ENCODE results near the gene STAB2. TPM values are rescaled to one million over a fixed set of nuclear protein-coding genes. Genes with fewer than 3 reads are reported as not detected.

STAB2 gene
- total RNA-seq, 1 donor from 2014 or later, result not detected

- Mint-ChIP-seq H3K36me3 (no peaks in the 10 kb centered on the region), H3K27ac (no peak overlapping the region), H3K27me3 (ENCODE audit: insufficient read depth, low read depth) (peaks cover 4% of the 10 kb centered on the region), H3K4me3 (no peak overlapping the region), H3K4me1 (peaks cover 14% of the 10 kb centered on the region), H3K9me3 (no peaks in the 10 kb centered on the region)
- no peak overlapping the region for H3K4me2 ChIP-seq
- H2AFZ ChIP-seq (replicated peaks), result no peak overlapping the region
- H3K27ac ChIP-seq, result no peak overlapping the region
- no peaks in the 10 kb centered on the region for H3K9me3 ChIP-seq (ENCODE audit: low read depth)
- H3K27me3 ChIP-seq, result no peaks in the 10 kb centered on the region
- H3K4me1 ChIP-seq, result peaks cover 14% of the 10 kb centered on the region
- TF ChIP-seq, protein P1, sequence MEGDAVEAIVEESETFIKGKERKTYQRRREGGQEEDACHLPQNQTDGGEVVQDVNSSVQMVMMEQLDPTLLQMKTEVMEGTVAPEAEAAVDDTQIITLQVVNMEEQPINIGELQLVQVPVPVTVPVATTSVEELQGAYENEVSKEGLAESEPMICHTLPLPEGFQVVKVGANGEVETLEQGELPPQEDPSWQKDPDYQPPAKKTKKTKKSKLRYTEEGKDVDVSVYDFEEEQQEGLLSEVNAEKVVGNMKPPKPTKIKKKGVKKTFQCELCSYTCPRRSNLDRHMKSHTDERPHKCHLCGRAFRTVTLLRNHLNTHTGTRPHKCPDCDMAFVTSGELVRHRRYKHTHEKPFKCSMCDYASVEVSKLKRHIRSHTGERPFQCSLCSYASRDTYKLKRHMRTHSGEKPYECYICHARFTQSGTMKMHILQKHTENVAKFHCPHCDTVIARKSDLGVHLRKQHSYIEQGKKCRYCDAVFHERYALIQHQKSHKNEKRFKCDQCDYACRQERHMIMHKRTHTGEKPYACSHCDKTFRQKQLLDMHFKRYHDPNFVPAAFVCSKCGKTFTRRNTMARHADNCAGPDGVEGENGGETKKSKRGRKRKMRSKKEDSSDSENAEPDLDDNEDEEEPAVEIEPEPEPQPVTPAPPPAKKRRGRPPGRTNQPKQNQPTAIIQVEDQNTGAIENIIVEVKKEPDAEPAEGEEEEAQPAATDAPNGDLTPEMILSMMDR (IDR thresholded peaks at IDR 0.05), result no peak
- TF ChIP-seq EZH2 (IDR thresholded peaks at IDR 0.05), result no peak
- TF ChIP-seq EZH2phosphoT487 (IDR thresholded peaks at IDR 0.05), result no peak
- H3K4me3 ChIP-seq, result no peak overlapping the region
- no peaks in the 10 kb centered on the region for H3K36me3 ChIP-seq
- no peaks in the 10 kb centered on the region for H3F3A ChIP-seq (ENCODE audit: low read depth)
- no peak overlapping the region for H3K9ac ChIP-seq
- H3K79me2 ChIP-seq (ENCODE audit: low read depth), result no peaks in the 10 kb centered on the region
- H4K20me1 ChIP-seq (ENCODE audit: low read depth), result no peaks in the 10 kb centered on the region
- DNase-seq (ENCODE audit: low spot score), result no peak
Observed at GRCh38 chr12:103671367-103671766, 84.3 kb downstream of the STAB2 start.

GRCh38 chr12:103672401-103673119, 85.5 kb downstream of the STAB2 start:
- no peak for DNase-seq (ENCODE audit: low spot score)
- no peaks in the 10 kb centered on the region for H3K79me2 ChIP-seq (ENCODE audit: low read depth)
- peaks cover 8% of the 10 kb centered on the region for H3K27me3 Mint-ChIP-seq (ENCODE audit: insufficient read depth, low read depth)
- peaks cover 22% of the 10 kb centered on the region for H3K4me1 Mint-ChIP-seq
- H3K4me2 ChIP-seq, result no peak overlapping the region
- H2AFZ ChIP-seq (replicated peaks), result no peak overlapping the region
- H3K9me3 ChIP-seq (ENCODE audit: low read depth), result no peaks in the 10 kb centered on the region
- H3K27ac ChIP-seq, result no peak overlapping the region
- no peak overlapping the region for H3K4me3 Mint-ChIP-seq
- no peaks in the 10 kb centered on the region for H3K36me3 Mint-ChIP-seq
- H3K27ac Mint-ChIP-seq, result no peak overlapping the region
- no peak overlapping the region for H3K9ac ChIP-seq
- no peaks in the 10 kb centered on the region for H3K27me3 ChIP-seq
- H3K4me3 ChIP-seq, result no peak overlapping the region
- H4K20me1 ChIP-seq (ENCODE audit: low read depth), result no peaks in the 10 kb centered on the region
- peaks cover 14% of the 10 kb centered on the region for H3K4me1 ChIP-seq
- H3F3A ChIP-seq (ENCODE audit: low read depth), result no peaks in the 10 kb centered on the region
- H3K36me3 ChIP-seq, result no peaks in the 10 kb centered on the region
- TF ChIP-seq, protein P1 (IDR thresholded peaks at IDR 0.05), result no peak
- no peak for TF ChIP-seq EZH2 (IDR thresholded peaks at IDR 0.05)
- no peak for TF ChIP-seq EZH2phosphoT487 (IDR thresholded peaks at IDR 0.05)
- no peaks in the 10 kb centered on the region for H3K9me3 Mint-ChIP-seq

DNA sequence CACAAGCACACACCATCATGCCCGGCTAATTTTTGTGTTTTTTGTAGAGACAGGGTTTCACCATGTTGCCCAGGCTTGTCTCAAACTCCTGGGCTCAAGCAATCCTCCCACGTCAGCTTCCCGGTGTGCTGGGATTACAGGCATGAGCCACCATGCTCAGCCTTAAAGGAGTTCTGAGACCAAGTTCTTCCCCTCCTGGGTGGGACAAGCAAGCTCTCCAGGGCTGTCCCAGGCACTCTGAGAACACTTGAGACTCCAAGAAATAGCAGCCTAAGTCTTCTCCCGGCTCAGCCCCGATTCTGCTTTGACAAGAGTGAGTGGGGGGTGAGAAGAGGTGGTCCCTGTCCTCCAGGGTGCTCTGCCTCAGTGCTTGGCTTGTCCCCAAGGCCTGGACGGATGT, 86.4 kb downstream of the STAB2 start:
- TF ChIP-seq, protein P1 (IDR thresholded peaks at IDR 0.05), result no peak
- TF ChIP-seq EZH2phosphoT487 (IDR thresholded peaks at IDR 0.05), result no peak
- no peak for TF ChIP-seq EZH2 (IDR thresholded peaks at IDR 0.05)

More for the DNA sequence above, 86.4 kb downstream of the STAB2 start:
- Histone ChIP-seq H3K36me3 (no peaks in the 10 kb centered on the region), H3K4me1 (peaks cover 14% of the 10 kb centered on the region), H3K9me3 (ENCODE audit: low read depth) (no peaks in the 10 kb centered on the region), H3K27me3 (no peaks in the 10 kb centered on the region), H4K20me1 (ENCODE audit: low read depth) (no peaks in the 10 kb centered on the region), H3F3A (ENCODE audit: low read depth) (no peaks in the 10 kb centered on the region), H3K4me3 (no peak overlapping the region), H3K79me2 (ENCODE audit: low read depth) (no peaks in the 10 kb centered on the region), H3K9ac (no peak overlapping the region), H3K27ac (no peak overlapping the region), H3K4me2 (no peak overlapping the region), H2AFZ (replicated peaks) (no peak overlapping the region)
- Mint-ChIP-seq H3K9me3 (no peaks in the 10 kb centered on the region), H3K4me1 (peaks cover 22% of the 10 kb centered on the region), H3K27me3 (ENCODE audit: insufficient read depth, low read depth) (peaks cover 8% of the 10 kb centered on the region), H3K4me3 (no peak overlapping the region), H3K27ac (no peak overlapping the region), H3K36me3 (no peaks in the 10 kb centered on the region)
- DNase-seq (ENCODE audit: low spot score), result no peak

Data from neural progenitor cell (in vitro differentiated cells).